SK-N-SH treated with all-trans-retinoic acid at 6 μM for 48 hours (cell line): ENCODE results near the gene PRRG3.

ENCODE experiments used
- ARNTL ChIP-seq: fragments of 450-650 bp; formaldehyde crosslinking; IDR thresholded peaks from 2 replicates; pipeline ENCODE4 v1.5.0; 2020; ENCODE audit warnings: low read depth, mild to moderate bottlenecking, moderate library complexity, borderline replicate concordance
- BACH2 ChIP-seq: fragments of 250-450 bp; sonication (Bioruptor Pico); IDR thresholded peaks from 2 replicates; pipeline ENCODE4 v1.9.0; 2021; ENCODE audit warnings: mild to moderate bottlenecking, borderline replicate concordance
- CSDC2 ChIP-seq: fragments of 250-450 bp; sonication (Bioruptor Pico); IDR thresholded peaks from 2 replicates; pipeline ENCODE4 v1.5.0; 2020; ENCODE audit warnings: mild to moderate bottlenecking, moderate library complexity
- ISL1 ChIP-seq: fragments of 250-450 bp; sonication (Bioruptor Pico); IDR thresholded peaks from 2 replicates; pipeline ENCODE4 v2.1.2; 2022; ENCODE audit warnings: mild to moderate bottlenecking, moderate library complexity
- RARB ChIP-seq: fragments of 250-450 bp; sonication (Bioruptor Pico); IDR thresholded peaks from 2 replicates; pipeline ENCODE4 v1.8.0; 2021; ENCODE audit warnings: mild to moderate bottlenecking, moderate library complexity
- SNAI2 ChIP-seq: fragments of 250-450 bp; sonication (Bioruptor Pico); IDR thresholded peaks from 2 replicates; pipeline ENCODE4 v1.5.0; 2020; ENCODE audit warnings: mild to moderate bottlenecking, moderate library complexity
- TCF4 ChIP-seq: fragments of 250-450 bp; sonication (Bioruptor Pico); IDR thresholded peaks from 2 replicates; pipeline ENCODE4 v1.8.0; 2021; ENCODE audit warnings: mild to moderate bottlenecking, moderate library complexity, borderline replicate concordance
- ZFP3 ChIP-seq: fragments of 250-450 bp; sonication (Bioruptor Pico); IDR thresholded peaks from 2 replicates; pipeline ENCODE4 v1.5.0; 2020; ENCODE audit warnings: mild to moderate bottlenecking, moderate library complexity
- ZFP30 ChIP-seq: fragments of 450-650 bp; formaldehyde crosslinking; IDR thresholded peaks from 2 replicates; pipeline ENCODE4 v1.5.0; 2022; ENCODE audit warnings: mild to moderate bottlenecking, moderate library complexity
- ZNF565 ChIP-seq: fragments of 450-650 bp; formaldehyde crosslinking; conservative IDR thresholded peaks from 2 replicates; pipeline ENCODE4 v1.5.0; 2020; ENCODE audit warnings: low read depth, mild to moderate bottlenecking, moderate library complexity
- TF ChIP-seq, protein P1 (sequence below): fragments of 250-450 bp; sonication (Bioruptor Pico); IDR thresholded peaks from 2 replicates; pipeline ENCODE4 v1.8.0; 2020; ENCODE audit warnings: mild to moderate bottlenecking, moderate library complexity, borderline replicate concordance
- TF ChIP-seq, protein P2 (sequence below): fragments of 250-450 bp; sonication (Bioruptor Pico); IDR thresholded peaks from 2 replicates; pipeline ENCODE4 v1.8.0; 2021; ENCODE audit warnings: low read depth, mild to moderate bottlenecking, moderate library complexity, borderline replicate concordance
- TF ChIP-seq, protein P3 (sequence below): fragments of 250-450 bp; sonication (Bioruptor Pico); IDR thresholded peaks from 2 replicates; pipeline ENCODE4 v1.5.1; 2020; ENCODE audit warnings: low read depth, mild to moderate bottlenecking, moderate library complexity

DNA sequence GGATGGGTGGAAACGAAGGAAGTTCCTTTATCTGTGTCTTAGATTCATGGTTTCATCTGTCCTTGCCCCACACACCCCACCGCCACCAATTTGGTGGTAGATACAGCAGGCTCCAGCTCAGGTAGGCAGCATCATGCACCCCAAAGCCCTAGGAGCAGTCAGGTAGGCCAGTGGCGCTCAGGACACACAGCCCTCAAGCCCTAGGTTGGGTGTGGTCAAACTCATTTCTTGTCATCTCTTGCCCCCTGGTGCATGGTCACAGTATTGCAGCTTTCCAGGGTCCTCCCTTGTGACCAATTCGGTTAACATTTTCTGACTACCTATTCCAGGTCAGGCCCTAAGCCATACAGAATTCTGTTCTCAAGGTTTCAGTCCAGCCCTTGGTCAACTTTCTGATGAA lies 14.5 kb upstream of the PRRG3 start:
- TF ChIP-seq ZFP30 (CRISPR knock-in tag) (no peak), ZFP3 (CRISPR knock-in tag) (no peak), ISL1 (CRISPR knock-in tag) (no peak), RARB (no peak), ARNTL (CRISPR knock-in tag) (no peak), BACH2 (CRISPR knock-in tag) (no peak), TCF4 (CRISPR knock-in tag) (no peak), ZNF565 (CRISPR knock-in tag) (no peak), CSDC2 (CRISPR knock-in tag) (no peak), SNAI2 (no peak)
- TF ChIP-seq, protein P1, sequence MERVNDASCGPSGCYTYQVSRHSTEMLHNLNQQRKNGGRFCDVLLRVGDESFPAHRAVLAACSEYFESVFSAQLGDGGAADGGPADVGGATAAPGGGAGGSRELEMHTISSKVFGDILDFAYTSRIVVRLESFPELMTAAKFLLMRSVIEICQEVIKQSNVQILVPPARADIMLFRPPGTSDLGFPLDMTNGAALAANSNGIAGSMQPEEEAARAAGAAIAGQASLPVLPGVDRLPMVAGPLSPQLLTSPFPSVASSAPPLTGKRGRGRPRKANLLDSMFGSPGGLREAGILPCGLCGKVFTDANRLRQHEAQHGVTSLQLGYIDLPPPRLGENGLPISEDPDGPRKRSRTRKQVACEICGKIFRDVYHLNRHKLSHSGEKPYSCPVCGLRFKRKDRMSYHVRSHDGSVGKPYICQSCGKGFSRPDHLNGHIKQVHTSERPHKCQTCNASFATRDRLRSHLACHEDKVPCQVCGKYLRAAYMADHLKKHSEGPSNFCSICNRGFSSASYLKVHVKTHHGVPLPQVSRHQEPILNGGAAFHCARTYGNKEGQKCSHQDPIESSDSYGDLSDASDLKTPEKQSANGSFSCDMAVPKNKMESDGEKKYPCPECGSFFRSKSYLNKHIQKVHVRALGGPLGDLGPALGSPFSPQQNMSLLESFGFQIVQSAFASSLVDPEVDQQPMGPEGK (CRISPR knock-in tag), result no peak
- TF ChIP-seq, protein P2, sequence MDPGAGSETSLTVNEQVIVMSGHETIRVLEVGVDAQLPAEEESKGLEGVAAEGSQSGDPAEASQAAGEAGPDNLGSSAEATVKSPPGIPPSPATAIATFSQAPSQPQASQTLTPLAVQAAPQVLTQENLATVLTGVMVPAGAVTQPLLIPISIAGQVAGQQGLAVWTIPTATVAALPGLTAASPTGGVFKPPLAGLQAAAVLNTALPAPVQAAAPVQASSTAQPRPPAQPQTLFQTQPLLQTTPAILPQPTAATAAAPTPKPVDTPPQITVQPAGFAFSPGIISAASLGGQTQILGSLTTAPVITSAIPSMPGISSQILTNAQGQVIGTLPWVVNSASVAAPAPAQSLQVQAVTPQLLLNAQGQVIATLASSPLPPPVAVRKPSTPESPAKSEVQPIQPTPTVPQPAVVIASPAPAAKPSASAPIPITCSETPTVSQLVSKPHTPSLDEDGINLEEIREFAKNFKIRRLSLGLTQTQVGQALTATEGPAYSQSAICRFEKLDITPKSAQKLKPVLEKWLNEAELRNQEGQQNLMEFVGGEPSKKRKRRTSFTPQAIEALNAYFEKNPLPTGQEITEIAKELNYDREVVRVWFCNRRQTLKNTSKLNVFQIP (CRISPR knock-in tag), result no peak
- TF ChIP-seq, protein P3, sequence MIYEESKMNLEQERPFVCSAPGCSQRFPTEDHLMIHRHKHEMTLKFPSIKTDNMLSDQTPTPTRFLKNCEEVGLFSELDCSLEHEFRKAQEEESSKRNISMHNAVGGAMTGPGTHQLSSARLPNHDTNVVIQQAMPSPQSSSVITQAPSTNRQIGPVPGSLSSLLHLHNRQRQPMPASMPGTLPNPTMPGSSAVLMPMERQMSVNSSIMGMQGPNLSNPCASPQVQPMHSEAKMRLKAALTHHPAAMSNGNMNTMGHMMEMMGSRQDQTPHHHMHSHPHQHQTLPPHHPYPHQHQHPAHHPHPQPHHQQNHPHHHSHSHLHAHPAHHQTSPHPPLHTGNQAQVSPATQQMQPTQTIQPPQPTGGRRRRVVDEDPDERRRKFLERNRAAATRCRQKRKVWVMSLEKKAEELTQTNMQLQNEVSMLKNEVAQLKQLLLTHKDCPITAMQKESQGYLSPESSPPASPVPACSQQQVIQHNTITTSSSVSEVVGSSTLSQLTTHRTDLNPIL (CRISPR knock-in tag), result no peak
